Activated naive CD4-positive, alpha-beta T cell treated with anti-CD3 and anti-CD28 coated beads, Interleukin-2, amount 50 U/mL, for 72 hours (primary cell): ENCODE results near the gene SPAG6. TPM values are rescaled to one million over a fixed set of nuclear protein-coding genes. Genes with fewer than 3 reads are reported as not detected.

Source experiments
- ATAC-seq, 2 donors: fragments of 150-1000 bp; cut with Tn5 transposase; 2 replicates each; pipeline ENCODE4 v1.10.0; 2021; ENCODE audit warnings: mild to moderate bottlenecking in 2 of 2, moderate library complexity in 2 of 2
- DNase-seq, 2 donors: peaks; one replicate each; pipeline ENCODE4 v3.0.0; 2021 to 2022; ENCODE audit warnings: low spot score in 2 of 2
- H3K27ac Mint-ChIP-seq, 2 donors: one replicate each; pipeline ENCODE4 v1.8.0; 2022; ENCODE audit warnings: mild to moderate bottlenecking in 2 of 2, mixed read lengths in 2 of 2
- H3K36me3 Mint-ChIP-seq, 2 donors: one replicate each; pipeline ENCODE4 v1.8.0; 2022; ENCODE audit warnings: mixed read lengths in 2 of 2
- H3K9me3 Mint-ChIP-seq, 2 donors: one replicate each; pipeline ENCODE4 v1.8.0; 2022; ENCODE audit warnings: mixed read lengths in 2 of 2
- total RNA-seq, 2 donors: library from RNA; stranded (reverse); gene quantifications; one replicate each; pipeline ENCODE4 v1.2.3, GENCODE V29; 2022

The SPAG6 gene
- total RNA-seq, 2 donors from 2014 or later, result 0.19 TPM; not detected in 1

GRCh38 chr10:22427890-22428571 is 82.7 kb downstream of the SPAG6 start:
- DNase-seq (no peak), ATAC-seq (no peak)
- Mint-ChIP-seq H3K27ac (no peak overlapping the region), H3K9me3 (no peaks in the 10 kb centered on the region), H3K36me3 (no peaks in the 10 kb centered on the region)

- ATAC-seq, result no peak
- H3K27ac Mint-ChIP-seq, result no peak overlapping the region
- no peaks in the 10 kb centered on the region for H3K9me3 Mint-ChIP-seq
- H3K36me3 Mint-ChIP-seq, result no peaks in the 10 kb centered on the region
- DNase-seq, result no peak
Observed at GRCh38 chr10:22429146-22429545, 83.8 kb downstream of the SPAG6 start.

GRCh38 chr10:22429981-22430421 is 84.7 kb downstream of the SPAG6 start:
- ATAC-seq, result no peak
- Mint-ChIP-seq H3K9me3 (no peaks in the 10 kb centered on the region), H3K36me3 (no peaks in the 10 kb centered on the region), H3K27ac (no peak overlapping the region)
- no peak for DNase-seq

DNA sequence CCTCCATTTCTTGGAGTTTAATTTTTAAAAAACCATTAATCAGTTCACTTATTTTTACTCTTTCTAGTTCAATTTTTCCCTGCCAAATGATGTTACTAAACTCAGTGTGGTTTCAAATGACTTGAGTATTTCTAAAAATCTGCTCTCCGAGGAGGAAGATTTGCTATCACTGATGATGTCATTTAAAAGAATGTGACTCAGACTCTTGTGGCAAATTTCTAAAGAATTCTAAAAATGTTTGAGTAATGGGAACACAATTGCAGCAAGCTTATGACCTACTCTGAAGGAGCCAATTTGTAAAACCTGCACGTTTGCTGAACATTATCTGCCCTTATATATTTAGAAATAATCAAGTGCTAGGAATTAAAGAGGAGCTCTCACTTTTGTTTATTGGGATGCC is 88.6 kb downstream of the SPAG6 start:
- Mint-ChIP-seq H3K9me3 (no peaks in the 10 kb centered on the region), H3K27ac (no peak overlapping the region), H3K36me3 (peaks cover 0 to 13% of the 10 kb centered on the region in 2 donors)
- DNase-seq (no peak), ATAC-seq (no peak)

DNA sequence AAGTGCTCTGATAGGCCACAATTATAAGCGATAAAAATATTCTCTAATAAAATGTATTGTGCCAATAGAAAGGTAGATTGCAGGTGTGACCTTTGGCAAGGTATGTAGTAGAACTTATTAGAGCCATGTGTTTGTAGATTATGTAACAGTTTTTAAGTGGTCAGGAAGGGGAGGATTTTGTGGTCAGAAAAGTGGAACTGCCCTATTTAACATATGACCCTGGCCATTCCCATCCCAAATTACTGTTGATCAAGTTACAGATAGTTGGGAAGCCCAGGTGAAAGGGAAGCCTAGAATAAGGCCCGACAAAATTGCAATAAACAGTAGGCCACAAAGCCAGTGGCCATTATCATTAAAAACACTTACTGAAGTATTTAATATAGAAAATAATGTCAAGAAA is 89.2 kb downstream of the SPAG6 start:
- DNase-seq (no peak), ATAC-seq (no peak)
- Mint-ChIP-seq H3K36me3 (peaks cover 0 to 13% of the 10 kb centered on the region in 2 donors), H3K9me3 (no peaks in the 10 kb centered on the region), H3K27ac (no peak overlapping the region)

GRCh38 chr10:22435650-22436049 is 90.4 kb downstream of the SPAG6 start:
- ATAC-seq (no peak), DNase-seq (no peak)
- H3K9me3 Mint-ChIP-seq, result no peaks in the 10 kb centered on the region
- peak overlapping the region in 1 of 2 donors; percentile 97 for H3K27ac Mint-ChIP-seq
- H3K36me3 Mint-ChIP-seq, result peaks cover 0 to 13% of the 10 kb centered on the region in 2 donors

- peak overlapping the region in 1 of 2 donors; percentile 97 for H3K27ac Mint-ChIP-seq
- DNase-seq (peak; percentile 32 to 62), ATAC-seq (peak; percentile 50 to 62)
- H3K36me3 Mint-ChIP-seq, result peaks cover 0 to 13% of the 10 kb centered on the region in 2 donors
- no peaks in the 10 kb centered on the region for H3K9me3 Mint-ChIP-seq
Observed at GRCh38 chr10:22436526-22436892, 91.2 kb downstream of the SPAG6 start.

- peak overlapping the region; percentile 96 to 97 for H3K27ac Mint-ChIP-seq
- H3K36me3 Mint-ChIP-seq, result peaks cover 0 to 13% of the 10 kb centered on the region in 2 donors
- peak; percentile 78 to 89 for ATAC-seq
- DNase-seq, result peak; percentile 80 to 82
- no peaks in the 10 kb centered on the region for H3K9me3 Mint-ChIP-seq
Observed at GRCh38 chr10:22436893-22437619, 91.8 kb downstream of the SPAG6 start.

DNA sequence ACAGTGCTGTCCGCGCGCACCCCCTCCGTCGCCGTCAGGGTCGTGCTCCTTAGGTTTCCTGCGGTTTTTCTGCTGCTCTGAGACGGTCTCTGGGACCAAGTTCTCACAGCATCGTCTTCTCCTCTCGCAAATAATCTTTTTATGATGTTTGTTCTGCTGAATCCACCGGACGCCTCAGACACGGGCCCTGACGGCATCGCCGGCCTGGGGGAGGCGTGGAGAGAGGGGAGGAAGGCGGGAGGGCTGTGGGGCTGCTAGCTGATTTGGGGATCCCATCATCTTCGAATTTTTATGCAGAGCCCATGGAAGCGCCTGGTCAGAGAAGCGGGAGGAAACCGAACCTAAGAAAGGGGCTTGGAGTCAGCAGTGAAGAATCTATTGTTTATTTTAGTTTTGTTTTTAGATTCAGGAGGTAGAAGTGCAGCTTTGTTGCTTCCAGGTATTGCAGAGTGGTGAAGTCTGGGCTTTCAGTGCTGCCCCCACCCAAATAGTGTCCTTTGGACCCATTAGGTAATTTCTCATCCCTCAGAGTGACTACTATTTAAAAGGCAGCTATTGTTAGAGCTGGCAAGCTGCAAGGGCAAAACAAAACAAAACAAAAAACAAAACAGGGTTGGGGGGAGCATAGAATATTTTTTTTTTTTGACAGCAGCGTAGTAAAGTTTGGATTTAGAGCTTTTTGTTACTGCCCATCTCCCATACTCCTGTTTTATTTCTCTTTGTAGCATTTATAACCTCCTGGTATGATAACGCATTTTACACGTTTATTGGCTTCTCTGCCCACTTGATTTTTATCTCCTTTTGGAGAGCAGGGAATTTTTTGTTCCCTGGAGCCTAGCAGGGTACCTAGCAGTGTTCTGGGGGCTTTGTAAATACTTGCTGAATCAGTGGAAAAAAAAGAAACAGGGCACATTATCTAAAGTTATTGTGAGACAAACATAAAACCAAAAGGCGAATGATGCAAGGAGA is 92.6 kb downstream of the SPAG6 start:
- Mint-ChIP-seq H3K9me3 (no peaks in the 10 kb centered on the region), H3K27ac (peak overlapping the region; percentile 96 to 97), H3K36me3 (peaks cover 0 to 13% of the 10 kb centered on the region in 2 donors)
- DNase-seq (peak in 1 of 2 donors; percentile 35), ATAC-seq (peak; percentile 21 to 41)

GRCh38 chr10:22438711-22439110 is 93.4 kb downstream of the SPAG6 start:
- ATAC-seq (no peak), DNase-seq (no peak)
- no peaks in the 10 kb centered on the region for H3K9me3 Mint-ChIP-seq
- H3K36me3 Mint-ChIP-seq, result peaks cover 0 to 13% of the 10 kb centered on the region in 2 donors
- peak overlapping the region in 1 of 2 donors; percentile 97 for H3K27ac Mint-ChIP-seq

DNA sequence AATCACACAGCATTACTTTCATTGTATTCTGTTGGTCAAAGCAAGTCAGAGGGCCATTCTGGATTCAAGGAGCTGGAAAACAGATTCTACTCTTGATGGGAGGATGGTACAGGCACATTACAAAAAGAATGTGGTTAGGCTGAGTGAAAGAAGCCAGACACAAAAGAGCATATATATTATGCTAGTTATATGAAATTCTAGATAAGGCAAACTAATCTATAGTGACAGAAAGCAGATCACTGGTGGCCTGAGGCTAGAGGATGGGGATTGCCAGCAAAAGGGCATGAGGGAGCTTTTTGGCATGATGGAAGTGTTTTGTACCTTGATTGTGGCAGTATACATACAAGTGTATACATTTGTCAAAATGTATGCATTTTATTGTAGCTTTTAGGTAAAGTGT is 96.8 kb downstream of the SPAG6 start:
- no peak for ATAC-seq
- H3K9me3 Mint-ChIP-seq, result no peaks in the 10 kb centered on the region
- H3K27ac Mint-ChIP-seq, result no peak overlapping the region
- no peak for DNase-seq
- peaks cover 0 to 8% of the 10 kb centered on the region in 2 donors for H3K36me3 Mint-ChIP-seq

GRCh38 chr10:22442468-22442867 is 97.2 kb downstream of the SPAG6 start:
- no peak for ATAC-seq

GRCh38 chr10:22443175-22443901 is 98.0 kb downstream of the SPAG6 start:
- ATAC-seq (no peak), DNase-seq (no peak)
- Mint-ChIP-seq H3K9me3 (no peaks in the 10 kb centered on the region), H3K36me3 (no peaks in the 10 kb centered on the region), H3K27ac (no peak overlapping the region)

More at GRCh38 chr10:22442468-22442867, 97.2 kb downstream of the SPAG6 start:
- Mint-ChIP-seq H3K9me3 (no peaks in the 10 kb centered on the region), H3K27ac (no peak overlapping the region), H3K36me3 (peaks cover 0 to 4% of the 10 kb centered on the region in 2 donors)
- no peak for DNase-seq

DNA sequence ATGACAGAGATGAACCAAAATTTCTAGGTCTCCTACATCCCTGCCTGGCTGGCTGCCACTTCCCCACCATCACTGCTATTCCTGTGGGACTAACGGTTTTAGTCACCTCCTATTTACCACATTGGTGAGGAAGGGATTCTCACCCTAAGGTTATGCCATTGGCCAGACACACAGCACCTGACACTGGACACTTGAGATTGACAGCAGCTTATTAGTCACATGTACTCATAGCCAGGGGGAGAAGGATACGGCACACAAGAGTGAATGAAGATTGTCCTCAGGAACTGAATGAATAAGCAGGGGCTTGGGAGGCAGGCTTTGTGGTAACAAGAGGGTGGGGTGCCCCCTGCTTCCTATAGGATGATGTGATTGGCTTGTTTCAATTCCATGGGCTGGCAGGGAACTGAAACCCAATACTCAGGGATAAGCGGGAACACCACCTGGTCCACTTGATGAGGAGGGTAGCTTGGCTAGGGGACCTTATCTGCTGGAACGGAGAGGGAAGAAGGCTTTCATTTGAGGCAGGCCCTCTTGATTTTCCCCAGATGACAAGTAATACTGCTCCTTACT is 99.0 kb downstream of the SPAG6 start:
- H3K27ac Mint-ChIP-seq, result no peak overlapping the region

GRCh38 chr10:22445495-22445894 is 100.2 kb downstream of the SPAG6 start:
- ATAC-seq (no peak), DNase-seq (no peak)

More for the DNA sequence above, 99.0 kb downstream of the SPAG6 start:
- Mint-ChIP-seq H3K36me3 (no peaks in the 10 kb centered on the region), H3K9me3 (no peaks in the 10 kb centered on the region)
- DNase-seq (no peak), ATAC-seq (no peak)

DNA sequence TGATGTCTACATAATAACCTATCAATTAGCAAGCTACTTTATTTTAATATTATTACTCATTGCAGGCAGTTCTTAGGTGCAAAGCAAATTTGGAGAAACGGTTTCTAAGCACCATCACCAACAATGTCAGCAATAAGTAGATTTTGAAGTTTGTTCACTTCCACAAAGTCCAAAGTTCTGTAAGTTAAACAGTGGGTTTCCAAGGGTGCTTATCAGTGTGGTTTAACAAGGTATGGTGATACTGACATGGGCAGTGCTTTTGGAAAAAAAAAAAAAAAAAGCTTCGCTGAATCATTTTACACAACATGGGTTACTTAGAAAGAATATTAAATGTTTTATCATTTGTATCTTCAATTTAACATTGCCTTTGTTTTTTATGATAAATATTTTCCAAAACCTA is 101.8 kb downstream of the SPAG6 start:
- H3K27ac Mint-ChIP-seq, result no peak overlapping the region
- peaks cover 0 to 4% of the 10 kb centered on the region in 2 donors for H3K36me3 Mint-ChIP-seq
- DNase-seq, result no peak
- no peaks in the 10 kb centered on the region for H3K9me3 Mint-ChIP-seq
- ATAC-seq, result no peak

More at GRCh38 chr10:22445495-22445894, 100.2 kb downstream of the SPAG6 start:
- Mint-ChIP-seq H3K27ac (no peak overlapping the region), H3K9me3 (no peaks in the 10 kb centered on the region), H3K36me3 (no peaks in the 10 kb centered on the region)
